ENCODE results near the gene ALPL. TPM values are rescaled to one million over a fixed set of nuclear protein-coding genes. Genes with fewer than 3 reads are reported as not detected.
A peak's percentile ranks its signal among the peaks of the same experiment; 100 is the strongest.

The ALPL gene
- polyA plus RNA-seq, 3 donors: not detected

- WGBS (ENCODE audit: insufficient coverage): no CpG with 5 or more reads among the region's 1 CpG
- Histone ChIP-seq H3K27me3 (ENCODE audit: control insufficient read depth in 2 of 2, insufficient read depth in 2 of 2, low read length in 2 of 2) (peaks cover 10 to 26% of the 10 kb centered on the region in 2 donors), H3K27ac (ENCODE audit: low read depth in 1 of 2, low read length in 2 of 2) (no peak overlapping the region), H3K79me2 (ENCODE audit: insufficient read depth, low read length) (no peaks in the 10 kb centered on the region), H3K9ac (ENCODE audit: insufficient read depth, low read length, poor library complexity, severe bottlenecking) (no peak overlapping the region), H2AFZ (ENCODE audit: insufficient read depth, low read depth, low read length, poor library complexity, severe bottlenecking) (no peak overlapping the region), H3K9me3 (replicated peaks in 1 of 2; ENCODE audit: control insufficient read depth in 1 of 2, insufficient read depth in 1 of 2, low read length in 2 of 2) (no peaks in the 10 kb centered on the region), H3K4me2 (replicated peaks; ENCODE audit: extremely low read depth, low read length, poor library complexity, severe bottlenecking) (peak overlapping the region; percentile 34), H4K20me1 (ENCODE audit: insufficient read depth, low read length) (no peaks in the 10 kb centered on the region), H3K4me3 (replicated peaks in 1 of 3; ENCODE audit: low read depth in 2 of 3, low read length in 3 of 3) (no peak overlapping the region), H3K36me3 (replicated peaks in 1 of 2; ENCODE audit: control insufficient read depth in 1 of 2, insufficient read depth in 2 of 2, low read length in 2 of 2) (no peaks in the 10 kb centered on the region), H3K4me1 (ENCODE audit: control insufficient read depth in 1 of 2, insufficient read depth in 2 of 2, low read length in 2 of 2) (peaks cover 8 to 12% of the 10 kb centered on the region in 2 donors)
- no peak for DNase-seq
- Mint-ChIP-seq H3K27me3 (ENCODE audit: low read depth in 3 of 3) (peaks cover 38 to 63% (median 48%) of the 10 kb centered on the region in 3 donors), H3K9me3 (peaks cover 0 to 3% (median 0%) of the 10 kb centered on the region in 7 donors), H3K4me3 (peak overlapping the region in 1 of 2 donors; percentile 75), H3K4me1 (peaks cover 19% of the 10 kb centered on the region), H3K36me3 (no peaks in the 10 kb centered on the region), H3K27ac (no peak overlapping the region)
- intact Hi-C loops (cut with micrococcal nuclease): no loop called here
- no peak for TF ChIP-seq CTCF (IDR thresholded peaks at IDR 0.05)
These were observed 43.5 kb downstream of the ALPL start for GRCh38 chr1:21552715-21553114.

- H4K20me1 ChIP-seq (ENCODE audit: insufficient read depth, low read length): no peaks in the 10 kb centered on the region
- no peak overlapping the region for H3K4me3 ChIP-seq (replicated peaks in 1 of 3; ENCODE audit: low read depth in 2 of 3, low read length in 3 of 3)
- Mint-ChIP-seq H3K9me3 (peaks cover 0 to 3% (median 0%) of the 10 kb centered on the region in 7 donors), H3K27me3 (ENCODE audit: low read depth in 3 of 3) (peaks cover 40 to 67% (median 51%) of the 10 kb centered on the region in 3 donors), H3K36me3 (no peaks in the 10 kb centered on the region), H3K4me3 (peak overlapping the region in 1 of 2 donors; percentile 75), H3K27ac (peak overlapping the region in 1 of 7 donors; percentile 13), H3K4me1 (peaks cover 19% of the 10 kb centered on the region)
- H2AFZ ChIP-seq (ENCODE audit: insufficient read depth, low read depth, low read length, poor library complexity, severe bottlenecking): no peak overlapping the region
- peak overlapping the region; percentile 34 for H3K4me2 ChIP-seq (replicated peaks; ENCODE audit: extremely low read depth, low read length, poor library complexity, severe bottlenecking)
- H3K27me3 ChIP-seq (ENCODE audit: control insufficient read depth in 2 of 2, insufficient read depth in 2 of 2, low read length in 2 of 2): peaks cover 10 to 26% of the 10 kb centered on the region in 2 donors
- H3K9me3 ChIP-seq (replicated peaks in 1 of 2; ENCODE audit: control insufficient read depth in 1 of 2, insufficient read depth in 1 of 2, low read length in 2 of 2): no peaks in the 10 kb centered on the region
- H3K79me2 ChIP-seq (ENCODE audit: insufficient read depth, low read length): no peaks in the 10 kb centered on the region
- H3K4me1 ChIP-seq (ENCODE audit: control insufficient read depth in 1 of 2, insufficient read depth in 2 of 2, low read length in 2 of 2): peaks cover 8 to 12% of the 10 kb centered on the region in 2 donors
- H3K9ac ChIP-seq (ENCODE audit: insufficient read depth, low read length, poor library complexity, severe bottlenecking): no peak overlapping the region
- H3K36me3 ChIP-seq (replicated peaks in 1 of 2; ENCODE audit: control insufficient read depth in 1 of 2, insufficient read depth in 2 of 2, low read length in 2 of 2): no peaks in the 10 kb centered on the region
- 34% methylated on average over 5 of the region's 8 CpGs for WGBS (ENCODE audit: insufficient coverage)
- no peak overlapping the region for H3K27ac ChIP-seq (ENCODE audit: low read depth in 1 of 2, low read length in 2 of 2)
- intact Hi-C loops (cut with micrococcal nuclease): no loop called here
- DNase-seq: no peak
- TF ChIP-seq CTCF (IDR thresholded peaks at IDR 0.05): no peak
These were observed 44.1 kb downstream of the ALPL start for GRCh38 chr1:21553116-21553926.
